Measurements from ENCODE around the gene PROSER2. TPM values are rescaled to one million over a fixed set of nuclear protein-coding genes. Genes with fewer than 3 reads are reported as not detected.

The PROSER2 gene
- total RNA-seq, 1 donor from 2014 or later: 5.7 TPM

DNA sequence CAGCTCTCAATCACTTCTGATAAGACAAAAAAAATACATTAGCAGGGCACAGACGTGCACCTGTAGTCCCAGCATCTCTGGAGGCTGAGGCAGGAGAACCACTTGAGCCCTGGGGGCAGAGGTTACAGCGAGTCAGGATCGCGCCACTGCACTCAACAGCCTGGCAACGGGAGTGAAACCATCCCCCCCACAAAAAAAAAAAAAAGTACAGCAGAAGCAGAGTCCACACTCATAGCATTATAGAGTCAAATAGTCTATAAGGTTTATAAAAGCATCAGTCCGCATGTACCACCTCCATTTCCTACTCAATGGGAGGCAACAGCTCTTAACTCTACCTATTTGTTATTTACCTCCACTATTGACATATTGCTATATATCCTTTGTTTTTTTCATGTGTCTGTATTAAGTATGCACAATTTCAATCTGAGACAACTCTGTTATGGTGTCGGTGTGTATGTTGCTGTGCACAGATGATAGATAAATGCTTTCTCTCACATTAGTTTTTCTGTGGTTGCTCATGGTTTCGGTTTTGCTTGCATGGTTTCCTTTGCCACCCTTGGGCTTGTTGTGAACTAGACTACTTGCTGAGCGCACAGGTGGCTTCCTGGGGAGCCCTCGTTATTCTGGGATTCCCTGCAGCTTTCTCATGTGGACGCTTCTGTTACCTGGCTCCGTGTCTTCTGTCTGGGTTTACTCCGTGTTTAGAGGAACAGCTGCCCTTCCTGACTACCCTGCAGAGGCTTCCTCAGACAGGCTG, 40.4 kb downstream of the PROSER2 start:
- no peak overlapping the region for H3K27ac Mint-ChIP-seq (ENCODE audit: unreplicated experiment)
- no peaks in the 10 kb centered on the region for H3K4me1 Mint-ChIP-seq (ENCODE audit: unreplicated experiment)
- no peaks in the 10 kb centered on the region for H3K9me3 Mint-ChIP-seq (ENCODE audit: unreplicated experiment)
- TF ChIP-seq, protein P1, sequence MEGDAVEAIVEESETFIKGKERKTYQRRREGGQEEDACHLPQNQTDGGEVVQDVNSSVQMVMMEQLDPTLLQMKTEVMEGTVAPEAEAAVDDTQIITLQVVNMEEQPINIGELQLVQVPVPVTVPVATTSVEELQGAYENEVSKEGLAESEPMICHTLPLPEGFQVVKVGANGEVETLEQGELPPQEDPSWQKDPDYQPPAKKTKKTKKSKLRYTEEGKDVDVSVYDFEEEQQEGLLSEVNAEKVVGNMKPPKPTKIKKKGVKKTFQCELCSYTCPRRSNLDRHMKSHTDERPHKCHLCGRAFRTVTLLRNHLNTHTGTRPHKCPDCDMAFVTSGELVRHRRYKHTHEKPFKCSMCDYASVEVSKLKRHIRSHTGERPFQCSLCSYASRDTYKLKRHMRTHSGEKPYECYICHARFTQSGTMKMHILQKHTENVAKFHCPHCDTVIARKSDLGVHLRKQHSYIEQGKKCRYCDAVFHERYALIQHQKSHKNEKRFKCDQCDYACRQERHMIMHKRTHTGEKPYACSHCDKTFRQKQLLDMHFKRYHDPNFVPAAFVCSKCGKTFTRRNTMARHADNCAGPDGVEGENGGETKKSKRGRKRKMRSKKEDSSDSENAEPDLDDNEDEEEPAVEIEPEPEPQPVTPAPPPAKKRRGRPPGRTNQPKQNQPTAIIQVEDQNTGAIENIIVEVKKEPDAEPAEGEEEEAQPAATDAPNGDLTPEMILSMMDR (IDR thresholded peaks at IDR 0.05; ENCODE audit: unreplicated experiment): no peak
- peaks cover 1% of the 10 kb centered on the region for H3K27me3 Mint-ChIP-seq (ENCODE audit: unreplicated experiment)
- no peak for DNase-seq (ENCODE audit: low spot score)
- H3K36me3 Mint-ChIP-seq (ENCODE audit: low read depth, unreplicated experiment): no peaks in the 10 kb centered on the region
- no peak overlapping the region for H3K4me3 Mint-ChIP-seq (ENCODE audit: unreplicated experiment)

DNA sequence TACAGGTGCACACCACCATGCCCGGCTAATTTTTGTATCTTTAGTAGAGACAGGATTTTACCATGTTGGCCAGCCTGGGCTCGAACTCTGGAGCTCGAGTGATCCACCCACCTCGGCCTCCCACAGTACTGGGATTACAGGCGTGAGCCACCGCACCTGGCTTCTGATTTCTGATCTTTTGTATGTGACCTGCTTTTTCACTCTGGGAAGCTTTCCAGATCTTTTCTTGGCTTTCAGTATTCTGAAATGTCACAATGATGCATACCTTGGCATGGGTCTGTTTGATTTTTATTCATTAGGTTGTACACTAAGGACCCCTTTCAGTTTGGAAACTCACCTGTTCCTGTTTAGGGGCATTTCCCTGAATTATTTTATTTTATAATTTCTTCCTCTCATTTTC, 41.6 kb downstream of the PROSER2 start:
- Mint-ChIP-seq H3K27me3 (ENCODE audit: unreplicated experiment) (peaks cover 1% of the 10 kb centered on the region), H3K36me3 (ENCODE audit: low read depth, unreplicated experiment) (no peaks in the 10 kb centered on the region), H3K4me3 (ENCODE audit: unreplicated experiment) (no peak overlapping the region), H3K27ac (ENCODE audit: unreplicated experiment) (no peak overlapping the region), H3K4me1 (ENCODE audit: unreplicated experiment) (no peaks in the 10 kb centered on the region), H3K9me3 (ENCODE audit: unreplicated experiment) (no peaks in the 10 kb centered on the region)
- DNase-seq (ENCODE audit: low spot score): no peak
- TF ChIP-seq, protein P1 (IDR thresholded peaks at IDR 0.05; ENCODE audit: unreplicated experiment): no peak

DNA sequence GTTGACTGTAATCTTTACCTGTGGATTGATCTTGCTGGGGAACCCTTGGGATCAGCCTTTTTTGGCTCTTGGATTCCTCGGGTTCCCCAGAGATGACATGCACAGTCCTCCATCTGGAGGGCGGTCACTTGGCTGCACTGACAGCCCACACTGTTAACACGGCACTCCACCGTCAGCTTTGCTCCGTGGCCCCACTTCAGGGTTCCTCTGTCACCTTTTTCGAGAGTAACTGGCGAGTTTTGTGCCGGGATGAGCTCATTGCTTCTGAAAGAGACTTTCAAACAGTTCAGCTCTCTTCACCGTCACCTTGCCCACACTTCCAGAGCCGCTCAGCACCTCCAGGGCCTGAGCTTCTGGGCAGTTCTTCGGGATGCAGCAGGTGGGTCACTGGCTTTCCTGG, 42.4 kb downstream of the PROSER2 start:
- H3K27ac Mint-ChIP-seq (ENCODE audit: unreplicated experiment): no peak overlapping the region
- no peak overlapping the region for H3K4me3 Mint-ChIP-seq (ENCODE audit: unreplicated experiment)
- H3K36me3 Mint-ChIP-seq (ENCODE audit: low read depth, unreplicated experiment): no peaks in the 10 kb centered on the region
- no peaks in the 10 kb centered on the region for H3K4me1 Mint-ChIP-seq (ENCODE audit: unreplicated experiment)
- TF ChIP-seq, protein P1 (IDR thresholded peaks at IDR 0.05; ENCODE audit: unreplicated experiment): no peak
- no peaks in the 10 kb centered on the region for H3K9me3 Mint-ChIP-seq (ENCODE audit: unreplicated experiment)
- peaks cover 1% of the 10 kb centered on the region for H3K27me3 Mint-ChIP-seq (ENCODE audit: unreplicated experiment)
- DNase-seq (ENCODE audit: low spot score): no peak

DNA sequence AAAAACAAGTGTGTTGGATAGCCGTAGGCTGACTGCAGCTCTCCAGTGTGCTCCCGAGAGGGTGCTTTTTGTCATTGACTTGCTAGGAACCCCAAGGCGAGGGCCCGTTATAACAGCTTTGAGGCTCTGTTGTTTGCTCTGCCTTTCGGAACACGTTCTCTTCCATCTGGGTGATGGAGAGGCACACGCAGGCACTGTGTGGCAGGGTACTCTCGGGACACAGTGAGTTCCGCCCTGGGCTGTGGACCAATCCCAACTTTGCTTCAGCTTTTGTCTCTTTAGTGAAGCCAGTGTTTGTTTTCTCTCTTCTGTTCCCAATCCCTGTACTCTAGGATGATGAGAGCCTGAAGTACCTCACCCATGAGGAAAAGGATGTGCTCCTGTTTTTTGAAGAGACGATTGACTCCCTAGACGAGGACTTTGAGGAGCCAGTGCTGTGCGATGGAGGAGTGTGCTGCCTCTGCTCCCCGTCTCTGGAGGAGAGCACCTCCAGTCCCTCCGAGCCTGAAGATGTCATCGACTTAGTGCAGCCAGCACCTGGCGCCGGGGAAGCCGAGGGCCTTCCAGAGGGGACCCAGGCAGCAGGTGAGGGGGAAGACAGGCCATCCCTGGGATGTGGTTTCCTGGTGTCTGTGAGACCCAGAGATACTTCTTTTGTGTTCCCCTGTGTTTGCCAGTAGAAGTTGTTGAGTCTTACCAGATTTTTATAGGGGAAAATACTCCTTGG, 43.2 kb downstream of the PROSER2 start:
- Mint-ChIP-seq H3K9me3 (ENCODE audit: unreplicated experiment) (no peaks in the 10 kb centered on the region), H3K27ac (ENCODE audit: unreplicated experiment) (no peak overlapping the region)

More for the DNA sequence above, 43.2 kb downstream of the PROSER2 start:
- DNase-seq (ENCODE audit: low spot score): no peak
- Mint-ChIP-seq H3K4me3 (ENCODE audit: unreplicated experiment) (no peak overlapping the region), H3K4me1 (ENCODE audit: unreplicated experiment) (peaks cover 5% of the 10 kb centered on the region), H3K36me3 (ENCODE audit: low read depth, unreplicated experiment) (no peaks in the 10 kb centered on the region), H3K27me3 (ENCODE audit: unreplicated experiment) (no peaks in the 10 kb centered on the region)
- TF ChIP-seq, protein P1 (IDR thresholded peaks at IDR 0.05; ENCODE audit: unreplicated experiment): no peak

Measured in endothelial cell (in vitro differentiated cells).